ENCODE measurements around the gene HOXB9. TPM values are rescaled to one million over a fixed set of nuclear protein-coding genes. Genes with fewer than 3 reads are reported as not detected.

Gene HOXB9
- total RNA-seq, 4 donors from 2014 or later: 0.09 to 0.48 TPM; not detected in 2

- no peak for ATAC-seq (ENCODE audit: low FRiP score)
These were observed 17.5 kb upstream of the HOXB9 start for GRCh38 chr17:48643697-48644012.

GRCh38 chr17:48642843-48643696 lies 16.9 kb upstream of the HOXB9 start:
- no peak for TF ChIP-seq CTCF (IDR thresholded peaks at IDR 0.05)
- DNase-seq (ENCODE audit: low spot score) (no peak), ATAC-seq (ENCODE audit: low FRiP score) (no peak)

More at GRCh38 chr17:48643697-48644012, 17.5 kb upstream of the HOXB9 start:
- no peak for TF ChIP-seq CTCF (IDR thresholded peaks at IDR 0.05)
- DNase-seq (ENCODE audit: low spot score): no peak

GRCh38 chr17:48642059-48642842 lies 16.1 kb upstream of the HOXB9 start:
- ATAC-seq (ENCODE audit: low FRiP score) (no peak), DNase-seq (ENCODE audit: low spot score) (no peak)
- TF ChIP-seq CTCF (IDR thresholded peaks at IDR 0.05): no peak

- TF ChIP-seq CTCF (IDR thresholded peaks at IDR 0.05): no peak
- no peak for DNase-seq (ENCODE audit: low spot score)
- ATAC-seq (ENCODE audit: low FRiP score): no peak
These were observed 15.4 kb upstream of the HOXB9 start for GRCh38 chr17:48641541-48642058.

GRCh38 chr17:48640858-48641180 lies 14.7 kb upstream of the HOXB9 start:
- no peak for ATAC-seq (ENCODE audit: low FRiP score)
- TF ChIP-seq CTCF (IDR thresholded peaks at IDR 0.05): no peak
- DNase-seq (ENCODE audit: low spot score): no peak

- ATAC-seq (ENCODE audit: low FRiP score) (no peak), DNase-seq (ENCODE audit: low spot score) (no peak)
- TF ChIP-seq CTCF (IDR thresholded peaks at IDR 0.05): no peak
These were observed 14.1 kb upstream of the HOXB9 start for GRCh38 chr17:48639982-48640857.

All from omental fat pad (tissue), 4 donors.